T follicular helper cell (primary cell): ENCODE data around the gene RCBTB2.

ENCODE experiments used
- DNase-seq: peaks from one replicate; pipeline ENCODE4 v3.0.0-alpha.2; 2020; ENCODE audit warnings: low read depth

The RCBTB2 gene

DNA sequence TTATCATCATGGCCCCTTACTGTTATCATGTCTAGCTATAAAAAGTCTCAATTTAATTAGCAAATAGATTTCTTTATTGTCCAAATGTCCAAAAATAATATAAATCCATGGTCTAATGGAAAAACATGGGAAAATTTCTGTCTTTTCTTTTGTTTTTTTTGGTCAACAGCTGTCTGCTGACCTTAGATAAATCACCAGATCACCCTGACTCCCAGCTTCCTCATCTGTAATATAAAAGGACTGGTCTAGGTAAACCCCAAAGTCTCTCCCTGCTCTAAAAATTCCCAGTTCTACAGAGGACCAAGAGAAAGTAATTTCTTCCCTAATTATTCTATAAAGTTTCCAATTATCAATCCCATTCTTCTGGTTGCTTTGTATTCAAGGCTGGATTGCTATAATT, 30.7 kb upstream of the RCBTB2 start:
- no peak for DNase-seq

DNA sequence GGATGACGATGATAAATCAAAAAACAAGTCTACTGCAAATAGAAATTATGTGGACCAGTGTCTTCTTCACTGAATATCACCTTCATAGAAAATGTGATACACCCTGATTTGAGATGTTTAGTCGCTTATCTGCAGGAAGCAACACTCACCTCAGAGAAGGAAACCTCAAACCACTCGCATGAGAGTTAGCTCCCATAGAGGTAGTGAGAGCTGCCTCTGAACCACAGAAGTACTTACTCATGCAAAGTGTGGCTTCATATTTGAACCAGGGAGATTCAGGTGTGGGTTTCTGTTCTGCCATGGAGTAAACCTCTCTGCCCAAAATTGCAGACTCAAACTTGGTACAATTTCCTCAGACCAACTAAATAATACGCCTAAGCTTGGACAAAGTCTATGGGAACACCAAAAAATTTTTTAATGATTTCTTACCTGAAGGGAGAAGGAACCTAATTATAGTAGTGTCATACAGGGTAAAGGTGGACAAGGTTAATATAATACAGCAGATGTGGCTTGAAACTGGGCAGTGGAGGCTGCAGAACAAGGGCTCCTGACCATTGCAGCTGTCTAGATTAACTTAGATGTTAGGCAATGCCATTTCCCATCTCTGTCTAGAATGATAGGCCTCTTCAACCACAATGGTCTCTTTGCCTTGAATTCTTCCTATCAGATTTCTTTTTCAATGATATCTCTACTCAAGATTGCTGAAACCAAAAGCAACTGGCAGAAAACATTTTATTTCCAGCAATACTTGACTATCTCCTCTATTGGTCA, 29.6 kb upstream of the RCBTB2 start:
- DNase-seq: peak; percentile 55

DNA sequence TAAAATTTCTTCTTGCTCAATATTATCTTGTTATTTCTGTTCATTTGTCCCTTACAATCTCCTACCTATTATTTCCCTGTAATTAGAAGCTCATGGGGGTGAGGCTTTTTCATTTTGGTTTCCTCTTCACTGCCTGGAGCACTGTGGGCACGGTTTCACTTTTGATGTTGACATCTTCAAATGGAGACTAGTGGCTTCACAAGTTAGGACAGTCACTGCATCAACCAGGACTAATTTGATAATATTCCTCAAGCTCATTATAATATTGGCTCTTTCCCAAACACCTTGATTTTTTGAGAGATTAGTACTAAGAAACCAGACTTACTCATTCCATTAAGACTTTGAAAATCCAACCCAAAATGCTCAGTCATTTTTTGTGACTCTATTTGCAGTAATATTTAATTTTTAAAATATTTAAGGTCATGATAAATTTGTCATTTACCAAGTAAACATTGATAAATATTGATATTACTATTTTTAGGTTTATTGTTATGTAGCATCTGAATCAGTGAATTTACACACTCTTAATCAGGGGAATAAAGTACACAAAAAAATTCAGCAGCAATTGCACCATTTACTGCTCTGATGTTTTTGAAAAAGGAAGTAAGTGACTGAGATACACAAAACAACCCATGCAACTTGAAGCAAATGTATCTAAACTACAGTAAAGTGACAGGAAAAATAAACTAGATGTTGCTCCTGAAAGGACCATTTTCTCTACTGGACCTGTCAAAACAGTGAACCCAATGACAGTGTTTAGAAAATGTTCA, 28.8 kb upstream of the RCBTB2 start:
- DNase-seq: no peak

- DNase-seq: no peak
Measured at GRCh38 chr13:48560657-48561337, 27.9 kb upstream of the RCBTB2 start.

DNA sequence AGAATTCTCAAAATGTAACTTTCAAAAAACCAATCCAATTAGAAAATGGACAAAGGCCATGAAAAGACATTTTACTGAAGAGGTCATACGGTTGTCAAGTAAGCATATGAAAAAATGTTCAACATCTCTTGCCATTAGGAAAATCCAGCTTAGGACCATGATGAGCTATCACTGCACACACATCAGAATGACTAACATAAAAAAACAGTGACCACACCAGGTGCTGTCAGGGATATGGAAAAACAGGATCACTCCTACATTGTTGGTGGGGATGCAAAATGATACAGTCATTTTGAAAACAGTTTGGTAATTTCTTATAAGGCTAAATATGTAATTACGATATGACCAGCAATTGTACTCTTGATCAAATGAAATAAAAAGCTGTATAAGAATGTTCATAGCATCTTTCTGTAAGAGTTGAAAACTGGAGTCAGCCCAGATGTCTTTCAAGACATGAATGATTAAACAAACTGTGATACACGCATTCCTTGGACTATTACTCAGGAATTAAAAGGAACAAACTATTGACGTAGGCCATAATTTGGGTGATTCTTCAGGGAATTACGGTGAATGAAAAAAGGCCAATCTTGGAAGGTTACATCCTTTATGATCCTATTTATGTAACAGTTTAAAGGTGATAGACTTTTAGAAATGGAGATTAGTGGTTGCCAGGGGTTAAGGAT, 26.9 kb upstream of the RCBTB2 start:
- no peak for DNase-seq

DNA sequence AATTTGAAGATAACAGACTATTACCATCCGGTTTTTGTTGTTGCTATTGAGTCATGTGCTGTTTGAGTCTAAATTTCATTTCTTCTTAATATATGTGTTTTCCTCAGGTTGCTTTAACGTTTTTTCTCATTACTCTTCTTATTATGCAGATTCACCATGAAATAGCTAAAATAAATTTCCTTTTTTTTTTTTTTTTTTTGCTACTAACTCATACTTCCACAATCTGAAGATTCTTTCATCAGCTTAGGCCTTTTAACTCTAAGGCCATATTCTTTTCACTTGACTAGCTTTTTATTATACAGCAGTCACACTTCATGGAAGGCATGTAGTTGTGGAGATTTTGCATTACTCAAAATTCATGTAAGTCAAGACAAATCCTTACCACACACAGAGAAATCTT, 23.9 kb upstream of the RCBTB2 start:
- DNase-seq: no peak

- DNase-seq: no peak
Measured at GRCh38 chr13:48555441-48555840, 22.6 kb upstream of the RCBTB2 start.

GRCh38 chr13:48551329-48551728, 18.4 kb upstream of the RCBTB2 start:
- no peak for DNase-seq

DNA sequence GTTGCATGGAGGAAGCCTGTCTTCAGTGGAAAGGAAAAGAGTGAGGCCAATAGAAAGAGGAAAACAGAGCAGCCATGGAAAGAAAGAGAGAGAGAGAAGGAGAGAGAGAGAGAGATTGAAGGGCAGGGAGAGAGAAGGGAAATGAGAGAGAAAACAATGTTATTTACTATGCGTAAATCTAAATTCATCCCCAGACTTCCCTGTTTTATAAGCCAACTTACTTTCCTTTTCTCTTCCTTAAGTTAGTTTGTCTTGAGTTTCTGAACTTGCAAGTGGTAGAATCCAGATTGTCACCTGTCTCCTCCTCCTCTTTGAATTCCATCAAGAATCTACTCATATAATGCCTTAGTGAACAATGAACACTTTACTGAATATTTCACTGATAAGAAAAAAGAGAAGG, 16.8 kb upstream of the RCBTB2 start:
- DNase-seq: no peak

DNA sequence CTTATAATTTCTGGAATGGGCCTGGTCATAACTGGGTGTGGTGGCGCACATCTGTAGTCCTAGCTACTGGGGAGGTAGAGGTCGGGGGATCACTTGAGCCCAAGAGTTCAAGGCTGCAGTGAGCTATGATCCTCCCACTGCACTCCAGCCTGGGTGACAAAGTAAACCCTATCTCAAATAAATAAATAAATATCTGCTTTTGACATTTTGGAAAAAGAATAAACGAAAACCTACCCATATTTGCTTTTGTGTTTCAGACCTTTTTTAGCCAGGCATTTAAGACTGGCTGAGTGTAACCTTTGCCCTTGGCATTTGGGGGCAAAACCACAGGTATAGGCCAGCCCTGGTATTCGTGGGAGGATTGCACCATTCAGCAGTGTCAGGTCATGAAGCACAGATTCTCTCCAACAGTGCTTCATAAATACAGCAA, 14.8 kb upstream of the RCBTB2 start:
- no peak for DNase-seq

DNA sequence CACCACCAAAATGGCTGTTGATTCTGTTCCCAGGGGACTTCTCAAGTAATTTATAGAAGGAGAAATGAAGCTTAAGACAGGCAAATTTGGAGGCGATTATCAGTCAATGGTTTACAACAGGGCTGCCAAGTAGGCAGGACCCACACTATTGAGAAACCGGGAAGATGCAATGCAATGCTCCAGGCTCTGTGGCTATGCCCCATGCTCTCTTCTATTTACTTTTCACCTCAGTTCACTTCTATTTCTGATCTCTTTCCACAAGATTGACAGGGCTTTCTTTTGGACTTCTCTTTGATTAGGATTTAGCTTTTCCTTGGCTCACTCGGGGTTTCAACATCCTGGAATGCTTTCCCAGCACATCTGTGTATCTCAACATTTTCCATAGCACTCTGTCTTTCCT, 12.7 kb upstream of the RCBTB2 start:
- no peak for DNase-seq

- DNase-seq: no peak
Measured at GRCh38 chr13:48542581-48543341, 9.9 kb upstream of the RCBTB2 start.

- DNase-seq: no peak
Measured at GRCh38 chr13:48542138-48542537, 9.3 kb upstream of the RCBTB2 start.

- DNase-seq: no peak
Measured at GRCh38 chr13:48539550-48539949, 6.7 kb upstream of the RCBTB2 start.

DNA sequence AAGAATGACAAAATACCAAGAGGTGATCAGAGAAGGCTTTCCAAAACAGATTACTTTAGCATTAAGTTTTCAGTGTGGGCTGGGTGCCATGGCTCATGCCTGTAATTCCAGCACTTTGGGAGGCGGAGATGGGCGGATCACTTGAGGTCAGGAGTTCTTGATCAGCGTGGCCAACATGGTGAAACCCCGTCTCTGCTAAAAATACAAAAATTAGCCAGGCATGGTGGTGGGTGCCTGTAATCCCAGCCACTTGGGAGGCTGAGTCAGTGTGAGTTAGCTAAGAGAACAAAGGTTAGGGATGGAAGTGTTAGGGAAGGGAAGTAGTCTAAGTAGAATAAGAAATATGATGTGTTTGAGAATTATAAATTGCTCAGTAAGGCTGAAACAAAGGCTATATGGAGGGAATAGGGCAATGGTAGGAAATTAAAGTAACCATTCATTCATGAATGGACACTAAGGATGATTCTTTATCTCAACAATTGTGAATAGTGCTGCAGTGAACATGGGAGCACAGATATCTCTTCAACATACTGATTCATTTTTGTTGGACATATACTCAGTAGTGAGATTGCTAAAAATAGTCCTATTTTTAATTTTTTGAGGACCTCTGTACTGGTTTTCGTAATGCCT, 3.9 kb upstream of the RCBTB2 start:
- no peak for DNase-seq

DNA sequence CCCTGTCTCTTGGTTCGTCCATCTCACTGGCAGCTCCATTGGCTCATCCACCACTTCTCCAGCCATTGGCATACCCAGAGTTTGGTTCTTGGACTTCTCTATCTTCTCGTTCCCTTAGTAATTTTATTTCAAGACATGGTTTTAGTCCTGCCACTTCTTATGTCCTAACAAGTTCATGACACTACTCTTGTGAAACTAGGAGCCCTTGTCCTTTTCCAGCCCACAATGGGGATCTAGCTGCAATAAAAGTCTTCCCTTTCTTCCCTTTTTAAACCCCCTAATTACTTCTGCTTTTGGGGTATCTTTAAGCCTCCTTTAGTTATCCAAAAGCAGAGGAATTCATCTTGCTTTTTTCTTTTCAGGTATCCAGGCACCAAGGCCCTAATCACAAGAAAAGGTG, 2.9 kb upstream of the RCBTB2 start:
- no peak for DNase-seq

- DNase-seq: no peak
Measured at GRCh38 chr13:48534911-48535501, 2.1 kb upstream of the RCBTB2 start.

GRCh38 chr13:48533961-48534600, 1.2 kb upstream of the RCBTB2 start:
- DNase-seq: no peak

DNA sequence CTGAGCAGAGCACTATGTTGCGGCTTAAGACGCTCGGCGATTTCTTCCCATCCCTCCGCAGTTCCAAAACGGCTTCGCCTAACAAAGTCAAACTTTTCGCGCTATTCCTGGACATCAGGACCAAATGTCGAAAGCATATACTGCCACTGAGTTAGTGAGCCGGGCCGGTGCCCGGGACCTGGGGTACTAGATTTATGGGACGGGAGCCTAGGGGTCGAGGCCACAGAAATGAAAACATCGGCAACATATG, 699 bp downstream of the RCBTB2 start:
- no peak for DNase-seq
